Endodermal cell (in vitro differentiated cells): ENCODE data around the gene CES1. TPM values are rescaled to one million over a fixed set of nuclear protein-coding genes. Genes with fewer than 3 reads are reported as not detected.

Experiments
- DNase-seq: peaks from one replicate; pipeline ENCODE4 v3.0.0-alpha.2; 2017
- H3K27ac ChIP-seq: 2 replicates; pipeline ENCODE4 v1.5.1; 2013; ENCODE audit warnings: mild to moderate bottlenecking, low read depth, low read length, moderate library complexity
- H3K27me3 ChIP-seq: 2 replicates; pipeline ENCODE4 v1.6.1; 2013; ENCODE audit warnings: mild to moderate bottlenecking, low read length, moderate library complexity; ENCODE audit not compliant: insufficient read depth, control insufficient read depth, poor library complexity, severe bottlenecking
- H3K36me3 ChIP-seq: 2 replicates; pipeline ENCODE4 v1.7.0; 2013; ENCODE audit warnings: mild to moderate bottlenecking, low read length, moderate library complexity; ENCODE audit not compliant: control insufficient read depth, insufficient read depth
- H3K4me1 ChIP-seq: one replicate; pipeline ENCODE4 v1.7.0; 2013; ENCODE audit warnings: low read length; ENCODE audit not compliant: control insufficient read depth, insufficient read depth
- H3K4me3 ChIP-seq: 2 replicates; pipeline ENCODE4 v1.5.1; 2013; ENCODE audit warnings: mild to moderate bottlenecking, low read length, moderate library complexity
- H3K9ac ChIP-seq: 2 replicates; pipeline ENCODE4 v1.6.1; 2013; ENCODE audit warnings: mild to moderate bottlenecking, low read length, moderate library complexity; ENCODE audit not compliant: poor library complexity, severe bottlenecking; ENCODE audit errors: extremely low read depth
- H3K9me3 ChIP-seq: 2 replicates; pipeline ENCODE4 v1.6.1; 2013; ENCODE audit warnings: mild to moderate bottlenecking, low read length, moderate library complexity; ENCODE audit not compliant: control insufficient read depth
- H3K27ac Mint-ChIP-seq: 2 replicates; pipeline ENCODE4 v1.8.0; 2020; ENCODE audit warnings: mixed read lengths
- H3K27me3 Mint-ChIP-seq: 2 replicates; pipeline ENCODE4 v1.8.0; 2021; ENCODE audit warnings: mild to moderate bottlenecking, mixed read lengths; ENCODE audit not compliant: insufficient read depth
- H3K36me3 Mint-ChIP-seq: 2 replicates; pipeline ENCODE4 v1.8.0; 2020; ENCODE audit warnings: low read depth, mixed read lengths
- H3K4me1 Mint-ChIP-seq: 2 replicates; pipeline ENCODE4 v1.8.0; 2020; ENCODE audit warnings: mixed read lengths
- H3K4me3 Mint-ChIP-seq: 2 replicates; pipeline ENCODE4 v1.8.0; 2020; ENCODE audit warnings: mild to moderate bottlenecking, moderate library complexity, mixed read lengths
- H3K9me3 Mint-ChIP-seq: 2 replicates; pipeline ENCODE4 v1.8.0; 2020; ENCODE audit warnings: mild to moderate bottlenecking, mixed read lengths
- CTCF ChIP-seq: fragments of 200-600 bp; sonication (generic); conservative IDR thresholded peaks from 2 replicates; pipeline ENCODE4 v1.5.0; 2021; ENCODE audit warnings: antibody characterized with exemption, mild to moderate bottlenecking
- WGBS, 2 experiments: methylation state at CpG; one replicate each; pipeline versions ENCODE4 v1.1.5 to v1.1.7; 2013; ENCODE audit warnings: missing lambda C conversion rate in 2 of 2, mixed read lengths in 1 of 2; ENCODE audit not compliant: insufficient coverage in 1 of 2, insufficient read length in 1 of 2; 5-methylcytosine and 5-hydroxymethylcytosine counted together
- total RNA-seq, 2 donors: library from RNA; stranded (reverse); fragmentation: NEBNext Ultra II Directional in 1 of 2; extraction: Animal tissue kit (Norgen Biotek cat#: 25700) in 1 of 2; gene quantifications; 2 replicates in 1 of 2; 3 replicates in 1 of 2; pipeline ENCODE4 v1.2.1, GENCODE V29; 2021

The CES1 gene
- total RNA-seq, 2 donors from 2014 or later, result 1.3 TPM; not detected in 1

- Histone ChIP-seq H3K9me3 (no peaks in the 10 kb centered on the region), H3K9ac (no peak overlapping the region), H3K4me1 (no peaks in the 10 kb centered on the region), H3K27ac (no peak overlapping the region), H3K4me3 (no peak overlapping the region), H3K27me3 (no peaks in the 10 kb centered on the region), H3K36me3 (no peaks in the 10 kb centered on the region)
- no peak for DNase-seq
- no peaks in the 10 kb centered on the region for H3K27me3 Mint-ChIP-seq
- no peak overlapping the region for H3K4me3 Mint-ChIP-seq
- no peaks in the 10 kb centered on the region for H3K36me3 Mint-ChIP-seq
- no peaks in the 10 kb centered on the region for H3K4me1 Mint-ChIP-seq
- H3K27ac Mint-ChIP-seq, result no peak overlapping the region
- TF ChIP-seq CTCF, result no peak
- WGBS, 2 experiments, result 95 to 97% methylated on average over 5 of the region's 5 CpGs
- H3K9me3 Mint-ChIP-seq, result no peaks in the 10 kb centered on the region
Measured at GRCh38 chr16:55873122-55873521, 40.2 kb upstream of the CES1 start.

- 75 to 76% methylated on average over 7 of the region's 7 CpGs for WGBS, 2 experiments
- Histone ChIP-seq H3K9ac (no peak overlapping the region), H3K36me3 (no peaks in the 10 kb centered on the region), H3K4me1 (no peaks in the 10 kb centered on the region), H3K27ac (no peak overlapping the region), H3K27me3 (no peaks in the 10 kb centered on the region), H3K4me3 (no peak overlapping the region), H3K9me3 (no peaks in the 10 kb centered on the region)
- H3K4me1 Mint-ChIP-seq, result no peaks in the 10 kb centered on the region
- H3K27me3 Mint-ChIP-seq, result no peaks in the 10 kb centered on the region
- no peaks in the 10 kb centered on the region for H3K9me3 Mint-ChIP-seq
- no peak overlapping the region for H3K27ac Mint-ChIP-seq
- DNase-seq, result no peak
- TF ChIP-seq CTCF, result no peak
- H3K36me3 Mint-ChIP-seq, result no peaks in the 10 kb centered on the region
- H3K4me3 Mint-ChIP-seq, result no peak overlapping the region
Measured at GRCh38 chr16:55872130-55872529, 39.2 kb upstream of the CES1 start.

- no peak overlapping the region for H3K4me3 Mint-ChIP-seq
- no peaks in the 10 kb centered on the region for H3K9me3 ChIP-seq
- no peaks in the 10 kb centered on the region for H3K36me3 Mint-ChIP-seq
- no peaks in the 10 kb centered on the region for H3K27me3 ChIP-seq
- no peak for TF ChIP-seq CTCF
- H3K9me3 Mint-ChIP-seq, result no peaks in the 10 kb centered on the region
- H3K4me3 ChIP-seq, result no peak overlapping the region
- no peak overlapping the region for H3K27ac Mint-ChIP-seq
- no peak overlapping the region for H3K27ac ChIP-seq
- no peak overlapping the region for H3K9ac ChIP-seq
- no peaks in the 10 kb centered on the region for H3K4me1 ChIP-seq
- H3K36me3 ChIP-seq, result no peaks in the 10 kb centered on the region
- no peaks in the 10 kb centered on the region for H3K4me1 Mint-ChIP-seq
- no peaks in the 10 kb centered on the region for H3K27me3 Mint-ChIP-seq
- WGBS, 2 experiments, result 93 to 96% methylated on average over 7 to 10 of the region's 10 CpGs
- DNase-seq, result no peak
Measured at GRCh38 chr16:55871411-55872038, 38.6 kb upstream of the CES1 start.
